Activated CD4-positive, alpha-beta T cell treated with anti-CD3 and anti-CD28 coated beads, Interleukin-2, amount 50 U/mL, for 16 hours (primary cell): Measurements from ENCODE around the gene EDC4.
"Not testable (repeated sequence)": the region's sequence is repeated elsewhere in the genome, so short reads cannot be mapped to it uniquely, and the experiment has no call there.

ENCODE experiments used
- DNase-seq: peaks from one replicate; pipeline ENCODE4 v3.0.0-alpha.2; 2020

The EDC4 gene

GRCh38 chr16:67853670-67854069, 19.2 kb upstream of the EDC4 start:
- DNase-seq, result no peak

- no peak for DNase-seq
These were observed 17.1 kb upstream of the EDC4 start for GRCh38 chr16:67855789-67856188.

- DNase-seq, result no peak
These were observed 15.8 kb upstream of the EDC4 start for GRCh38 chr16:67856927-67857546.

DNA sequence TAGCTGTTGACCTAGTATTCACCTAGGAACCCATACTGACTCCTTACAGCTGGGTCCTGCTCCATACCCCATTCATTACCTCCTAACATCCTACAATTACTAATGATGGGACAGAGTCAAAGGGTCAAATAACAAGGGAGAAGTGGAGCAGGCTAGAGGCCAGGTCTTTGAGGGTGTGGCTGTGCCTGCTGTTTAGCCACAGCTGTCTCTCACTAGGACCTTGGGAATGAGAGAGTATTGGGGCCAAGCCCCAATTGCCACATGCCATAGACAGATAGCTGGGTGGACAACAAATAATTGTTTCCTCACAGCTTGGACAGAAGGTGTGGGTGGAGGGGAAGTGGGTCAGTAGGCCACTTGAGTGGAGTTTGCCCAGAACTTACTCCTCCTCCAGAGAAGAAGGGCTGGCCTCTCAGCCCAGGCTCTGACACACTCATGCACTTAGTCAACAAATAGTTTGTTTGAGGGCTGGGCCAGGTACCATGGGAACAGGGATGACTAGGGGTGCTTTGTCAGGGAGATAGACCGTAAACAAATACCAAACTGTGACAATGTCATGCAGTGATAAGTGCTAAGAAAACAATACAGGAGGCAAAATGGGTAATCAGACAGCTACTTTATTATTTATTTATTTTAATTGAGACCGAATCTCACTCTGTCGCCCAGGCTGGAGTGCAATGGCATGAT, 15.2 kb upstream of the EDC4 start:
- DNase-seq, result peak; percentile 48

DNA sequence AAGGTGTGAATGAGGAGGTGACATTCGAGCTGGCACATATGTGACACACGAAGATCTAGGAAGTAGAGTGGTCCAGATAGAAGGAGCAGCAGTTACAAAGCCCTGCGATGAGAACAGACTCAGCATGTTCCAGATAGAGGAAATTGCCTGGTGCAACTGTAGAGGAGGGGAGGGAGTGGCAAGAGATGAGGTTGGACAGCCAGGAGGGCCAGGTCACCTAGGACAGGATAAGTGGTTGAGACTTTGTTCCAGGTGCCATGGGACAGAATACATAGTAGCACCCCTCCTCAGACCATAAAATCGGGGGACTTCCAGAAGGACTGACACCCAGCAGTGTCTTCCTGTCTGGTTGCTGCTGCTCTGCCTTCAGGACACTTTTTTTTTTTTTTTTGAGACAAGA, 14.4 kb upstream of the EDC4 start:
- no peak for DNase-seq

GRCh38 chr16:67860589-67861398, 12.1 kb upstream of the EDC4 start:
- DNase-seq, result no peak

DNA sequence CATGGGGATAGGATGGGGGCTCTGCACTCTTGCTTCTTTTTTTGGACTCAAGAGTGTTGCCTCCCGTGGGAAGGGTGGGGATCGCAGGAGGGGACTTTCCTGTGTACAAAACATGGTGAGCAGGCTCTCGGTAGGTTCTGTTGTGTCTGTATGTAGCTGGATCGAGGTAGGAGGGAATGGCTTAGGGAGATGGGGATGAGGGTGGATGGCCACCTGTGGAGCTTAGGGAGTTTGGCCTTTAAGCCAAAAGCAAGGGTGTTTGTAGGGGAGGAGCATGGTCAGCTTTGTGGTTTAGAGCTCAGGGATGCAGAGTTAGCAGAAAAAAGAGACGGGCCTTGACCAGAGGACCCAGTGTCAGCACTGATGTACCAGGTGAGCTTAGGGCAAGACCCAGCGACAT, 11.0 kb upstream of the EDC4 start:
- DNase-seq, result no peak

DNA sequence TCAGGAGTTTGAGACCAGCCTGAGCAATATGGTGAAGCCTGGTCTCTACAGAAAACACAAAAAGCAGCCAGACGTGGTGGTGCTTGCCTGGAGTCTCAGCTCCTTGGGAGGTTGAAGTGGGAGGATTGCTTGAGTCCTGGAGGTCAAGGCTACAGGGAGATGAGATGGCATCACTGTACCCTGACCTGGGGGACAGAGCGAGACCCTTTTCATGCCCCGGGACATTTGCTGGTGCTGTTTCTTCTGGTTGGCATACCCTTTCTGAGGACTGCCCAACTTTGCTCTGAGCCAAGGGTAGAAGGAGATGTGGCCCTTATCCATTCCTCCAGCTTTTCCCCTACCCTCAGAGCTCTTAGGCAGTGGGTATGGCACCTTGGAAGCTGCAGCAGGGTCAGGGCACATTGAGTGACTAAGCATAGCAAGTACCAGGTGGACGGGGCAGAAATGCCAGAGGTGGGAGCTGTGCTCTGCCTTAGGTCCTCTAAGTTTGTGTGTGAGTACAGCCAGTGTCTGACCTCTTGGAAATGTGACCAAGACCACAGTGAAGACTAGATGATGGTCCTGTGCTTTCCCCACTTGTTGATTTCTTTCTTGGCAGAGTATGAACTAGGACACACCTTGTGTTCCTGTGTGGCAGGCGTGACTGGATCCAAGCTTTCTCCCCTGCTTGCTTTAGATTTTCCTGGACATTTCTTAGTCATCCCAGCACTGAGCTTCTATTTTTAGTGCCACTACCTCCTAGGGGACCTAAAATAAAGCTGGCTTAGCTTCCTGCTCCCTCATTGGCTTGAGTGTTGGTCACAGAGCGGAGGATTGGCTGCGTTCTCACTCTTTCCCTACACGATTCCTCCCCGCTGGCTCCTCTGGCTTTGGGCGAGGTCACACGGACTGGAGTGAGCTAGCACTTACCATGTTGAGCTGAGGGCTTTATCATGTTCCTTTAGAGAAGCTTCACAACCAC, 9.9 kb upstream of the EDC4 start:
- no peak for DNase-seq

DNA sequence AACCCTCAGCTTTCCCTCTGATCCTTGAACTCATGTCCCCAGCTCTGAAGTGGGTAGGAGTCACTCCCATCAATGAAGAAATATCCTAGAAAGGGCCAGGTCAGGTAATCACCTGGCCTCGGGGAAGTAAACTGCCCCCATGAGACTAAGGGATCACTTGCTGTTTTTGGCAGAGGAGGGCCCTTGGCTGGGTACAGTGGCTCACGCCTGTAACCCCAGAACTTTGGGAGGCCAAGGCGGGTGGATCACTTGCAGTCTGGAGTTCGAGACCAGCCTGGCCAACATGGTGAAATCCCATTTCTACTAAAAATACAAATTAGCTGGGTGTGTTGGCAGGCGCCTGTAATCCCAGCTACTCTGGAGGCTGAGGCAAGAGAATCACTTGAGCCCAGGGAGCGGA, 8.8 kb upstream of the EDC4 start:
- DNase-seq, result not testable (repeated sequence)

DNA sequence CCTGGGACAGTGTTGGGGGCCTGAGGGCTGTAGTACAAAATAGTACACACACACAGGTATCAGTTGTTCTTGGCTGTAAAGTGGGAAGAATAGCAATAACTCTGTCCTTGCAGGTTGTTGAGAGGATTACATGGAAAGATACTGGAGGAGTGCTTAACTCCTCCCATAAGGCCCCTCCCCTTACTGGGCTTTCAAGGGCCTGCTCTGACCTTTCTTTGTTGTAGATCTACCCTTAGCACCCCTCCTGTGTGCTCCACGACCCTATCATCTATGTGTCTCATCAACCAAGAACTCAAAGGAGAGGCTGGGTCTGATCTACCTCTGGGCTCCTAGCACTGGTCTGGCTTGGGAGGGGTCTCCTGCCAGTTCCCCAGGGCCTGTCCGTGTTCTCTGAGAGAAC, 8.3 kb upstream of the EDC4 start:
- no peak for DNase-seq

- DNase-seq, result no peak
These were observed 7.5 kb upstream of the EDC4 start for GRCh38 chr16:67865318-67865717.

- DNase-seq, result no peak
These were observed 4.6 kb upstream of the EDC4 start for GRCh38 chr16:67868290-67868689.

GRCh38 chr16:67869653-67870052, 3.2 kb upstream of the EDC4 start:
- no peak for DNase-seq

GRCh38 chr16:67871256-67871655, 1.6 kb upstream of the EDC4 start:
- no peak for DNase-seq

DNA sequence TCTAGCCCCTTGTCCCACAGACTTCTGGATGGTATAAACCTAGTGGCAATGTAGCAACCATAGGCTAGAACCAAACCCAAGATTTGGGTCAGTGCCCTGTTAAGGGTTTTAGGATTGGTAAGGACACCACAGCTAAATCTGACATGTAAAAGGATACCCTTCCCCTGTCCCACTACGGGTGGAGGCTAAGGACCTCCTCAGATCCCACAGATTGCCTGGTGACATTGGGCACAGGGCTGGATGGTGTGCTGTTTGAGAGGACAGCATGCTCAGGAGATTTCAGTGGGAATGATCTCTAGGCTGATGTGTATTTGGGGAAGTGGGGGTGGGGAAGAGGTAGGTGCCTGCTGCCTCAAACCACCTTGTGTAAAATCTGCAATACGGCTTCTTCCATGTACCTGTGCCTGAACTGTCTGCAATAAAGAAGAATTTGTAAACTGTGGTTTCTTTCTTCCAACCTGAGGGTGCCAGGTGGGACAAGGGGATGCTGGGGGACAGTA, 671 bp upstream of the EDC4 start:
- DNase-seq, result no peak

- DNase-seq, result peak; percentile 10
These were observed 851 bp downstream of the EDC4 start for GRCh38 chr16:67873435-67874370.

GRCh38 chr16:67874372-67874771, 1.5 kb downstream of the EDC4 start:
- no peak for DNase-seq

GRCh38 chr16:67877064-67877463, 4.2 kb downstream of the EDC4 start:
- DNase-seq, result no peak

GRCh38 chr16:67878232-67878631, 5.4 kb downstream of the EDC4 start:
- DNase-seq, result no peak

DNA sequence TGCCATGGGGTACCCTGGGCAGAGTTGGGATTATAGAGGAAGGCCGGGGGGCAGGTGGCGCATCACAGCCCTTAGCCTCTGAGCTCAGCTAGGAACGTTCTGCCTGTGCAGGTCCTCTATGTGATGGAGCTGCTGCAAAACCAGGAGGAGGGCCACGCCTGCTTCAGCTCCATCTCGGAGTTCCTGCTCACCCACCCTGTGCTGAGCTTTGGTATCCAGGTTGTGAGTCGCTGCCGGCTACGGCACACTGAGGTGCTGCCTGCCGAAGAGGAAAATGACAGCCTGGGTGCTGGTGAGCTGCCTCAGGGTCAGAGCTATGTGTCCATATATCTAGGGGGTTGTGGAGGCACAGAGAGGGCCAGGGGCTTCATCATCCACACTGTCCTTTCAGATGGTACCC, 6.0 kb downstream of the EDC4 start:
- DNase-seq, result no peak

DNA sequence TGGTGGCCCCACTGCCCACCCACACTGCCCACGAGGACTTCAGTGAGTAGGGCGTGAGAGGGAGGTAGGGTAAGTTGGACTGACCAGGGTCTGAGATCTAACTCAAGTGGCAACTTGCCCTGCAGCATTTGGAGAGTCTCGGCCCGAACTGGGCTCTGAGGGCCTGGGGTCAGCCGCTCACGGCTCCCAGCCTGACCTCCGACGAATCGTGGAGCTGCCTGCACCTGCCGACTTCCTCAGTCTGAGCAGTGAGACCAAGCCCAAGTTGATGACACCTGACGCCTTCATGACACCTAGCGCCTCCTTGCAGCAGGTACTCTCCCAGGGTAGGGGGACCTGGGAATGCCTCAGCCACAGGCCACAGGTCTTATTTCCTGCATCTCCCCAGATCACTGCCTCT, 6.6 kb downstream of the EDC4 start:
- DNase-seq, result no peak

DNA sequence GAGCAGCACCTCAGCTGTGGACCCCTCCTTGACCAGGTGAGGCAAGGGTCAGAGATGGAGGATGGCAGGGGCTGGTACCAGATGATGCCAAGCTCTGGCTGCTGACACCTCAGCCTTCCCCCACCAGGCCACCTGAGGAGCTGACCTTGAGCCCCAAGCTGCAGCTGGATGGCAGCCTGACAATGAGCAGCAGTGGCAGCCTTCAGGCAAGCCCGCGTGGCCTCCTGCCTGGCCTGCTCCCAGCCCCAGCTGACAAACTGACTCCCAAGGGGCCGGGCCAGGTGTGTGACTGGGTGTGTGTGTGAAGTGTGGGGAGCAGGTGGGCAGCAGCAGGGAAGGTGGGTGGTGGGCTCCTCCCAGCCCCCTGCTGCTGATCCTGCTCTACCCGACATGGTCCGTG, 7.1 kb downstream of the EDC4 start:
- DNase-seq, result no peak
